SK-N-MC (cell line): ENCODE results near the gene POMZP3.
"Not testable (repeated sequence)": the region's sequence is repeated elsewhere in the genome, so short reads cannot be mapped to it uniquely, and the experiment has no call there.

Source experiments
- EZH2 ChIP-seq: fragments of 200-600 bp; sonication (generic); IDR thresholded peaks from one replicate; pipeline ENCODE4 v1.6.1; 2017; ENCODE audit warnings: antibody characterized with exemption
- POLR2AphosphoS5 ChIP-seq: IDR thresholded peaks from 2 replicates; pipeline ENCODE4 v1.6.1; 2012; ENCODE audit warnings: mild to moderate bottlenecking, low read depth, low read length, borderline replicate concordance

DNA sequence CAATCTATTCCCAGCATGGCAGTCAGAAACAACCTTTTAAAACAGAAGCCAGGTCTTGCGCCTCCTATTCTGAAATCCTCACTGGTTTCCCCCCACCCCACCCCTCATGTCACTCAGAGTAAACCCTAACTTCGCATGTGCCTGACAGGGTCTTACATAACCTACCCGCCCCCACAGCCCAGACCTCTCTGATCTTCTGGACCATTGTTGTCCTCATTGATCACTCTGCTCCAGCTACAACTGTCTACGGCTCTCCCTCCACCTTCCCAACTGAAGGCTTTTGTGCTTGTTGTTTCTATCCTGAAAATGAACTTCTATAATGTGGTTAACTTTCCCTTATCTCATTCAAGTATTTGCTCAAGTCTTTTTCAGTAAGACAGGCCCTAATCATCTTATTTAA lies 66.9 kb downstream of the POMZP3 start:
- not testable (repeated sequence) for TF ChIP-seq EZH2, POLR2AphosphoS5
